Transverse colon (tissue), 4 donors: Measurements from ENCODE around the gene GABRG3.

ENCODE experiments used
- EP300 ChIP-seq: sonication (generic); formaldehyde crosslinking; IDR thresholded peaks from one replicate; pipeline ENCODE4 v1.6.1; 2017; ENCODE audit warnings: antibody characterized with exemption, low read depth
- POLR2A ChIP-seq: fragments of 450-650 bp; IDR thresholded peaks from one replicate; pipeline ENCODE4 v1.6.1; 2016; ENCODE audit warnings: antibody characterized with exemption, mild to moderate bottlenecking, moderate library complexity
- POLR2AphosphoS5 ChIP-seq, 3 donors: sonication (generic); formaldehyde crosslinking; IDR thresholded peaks; one replicate each; pipeline ENCODE4 v1.6.1; 2016; ENCODE audit warnings: antibody characterized with exemption in 3 of 3
- TF ChIP-seq, protein P1 (sequence below), 5 experiments: fragments of 200-600 bp in 3 of 5; fragments of 450-650 bp in 2 of 5; sonication (generic) in 3 of 5; IDR thresholded peaks; 1 replicate in 2 of 5; 2 replicates in 3 of 5; pipeline ENCODE4 v1.5.1; 2016 to 2017; ENCODE audit warnings: antibody characterized with exemption in 5 of 5, inconsistent platforms in 3 of 5, mild to moderate bottlenecking in 2 of 5, moderate library complexity in 1 of 5

DNA sequence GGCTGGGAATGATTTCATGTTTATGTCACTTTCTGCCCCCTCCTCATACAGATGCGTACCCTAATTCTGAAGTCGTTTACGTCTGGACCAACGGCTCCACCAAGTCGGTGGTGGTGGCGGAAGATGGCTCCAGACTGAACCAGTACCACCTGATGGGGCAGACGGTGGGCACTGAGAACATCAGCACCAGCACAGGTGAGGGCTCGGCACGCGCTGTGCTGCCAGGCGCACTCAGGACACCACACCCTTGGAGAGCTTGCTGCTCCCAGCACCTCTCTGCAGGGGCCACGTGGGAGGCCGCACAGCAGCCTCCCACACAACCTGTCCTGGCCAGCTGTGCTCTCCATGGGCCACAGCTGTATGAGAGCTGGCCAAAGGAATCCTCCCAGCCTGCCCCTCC lies 33.8 kb upstream of the GABRG3 start:
- TF ChIP-seq, protein P1, sequence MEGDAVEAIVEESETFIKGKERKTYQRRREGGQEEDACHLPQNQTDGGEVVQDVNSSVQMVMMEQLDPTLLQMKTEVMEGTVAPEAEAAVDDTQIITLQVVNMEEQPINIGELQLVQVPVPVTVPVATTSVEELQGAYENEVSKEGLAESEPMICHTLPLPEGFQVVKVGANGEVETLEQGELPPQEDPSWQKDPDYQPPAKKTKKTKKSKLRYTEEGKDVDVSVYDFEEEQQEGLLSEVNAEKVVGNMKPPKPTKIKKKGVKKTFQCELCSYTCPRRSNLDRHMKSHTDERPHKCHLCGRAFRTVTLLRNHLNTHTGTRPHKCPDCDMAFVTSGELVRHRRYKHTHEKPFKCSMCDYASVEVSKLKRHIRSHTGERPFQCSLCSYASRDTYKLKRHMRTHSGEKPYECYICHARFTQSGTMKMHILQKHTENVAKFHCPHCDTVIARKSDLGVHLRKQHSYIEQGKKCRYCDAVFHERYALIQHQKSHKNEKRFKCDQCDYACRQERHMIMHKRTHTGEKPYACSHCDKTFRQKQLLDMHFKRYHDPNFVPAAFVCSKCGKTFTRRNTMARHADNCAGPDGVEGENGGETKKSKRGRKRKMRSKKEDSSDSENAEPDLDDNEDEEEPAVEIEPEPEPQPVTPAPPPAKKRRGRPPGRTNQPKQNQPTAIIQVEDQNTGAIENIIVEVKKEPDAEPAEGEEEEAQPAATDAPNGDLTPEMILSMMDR (IDR thresholded peaks at IDR 0.05): no peak
- TF ChIP-seq EP300 (no peak), POLR2A (no peak), POLR2AphosphoS5 (IDR thresholded peaks at IDR 0.05) (no peak)
